PC-9 (cell line): ENCODE results near the gene CTSH. TPM values are rescaled to one million over a fixed set of nuclear protein-coding genes. Genes with fewer than 3 reads are reported as not detected.

Source experiments
- BruUV-seq: library from RNA; stranded (reverse); fragments of 400-500 nt; replicated peaks from 2 replicates; lab custom pipeline; 2021; lab: Mats Ljungman, UMichigan
- CTCF ChIA-PET: fragments of 300-600 bp; sonication (Branson Sonifier 250); formaldehyde crosslinking; loops from one replicate; lab custom pipeline; 2022; ENCODE audit warnings: antibody characterized with exemption; lab: Charles Lee
- POLR2A ChIA-PET: fragments of 300-600 bp; sonication (Branson Sonifier 250); formaldehyde crosslinking; loops from one replicate; lab custom pipeline; 2022; ENCODE audit warnings: antibody characterized with exemption; ENCODE audit not compliant: unreplicated experiment; lab: Charles Lee
- DNase-seq, 2 experiments: peaks; one replicate each; pipeline versions ENCODE4 v3.0.0 to v3.0.0-alpha.2; 2015 to 2022; ENCODE audit warnings: mixed read lengths in 1 of 2
- H2AFZ ChIP-seq: fragments of 200-600 bp; sonication (generic); 2 replicates; pipeline ENCODE4 v1.8.1; 2017; ENCODE audit warnings: antibody characterized with exemption
- H3F3A ChIP-seq: fragments of 200-600 bp; sonication (generic); 2 replicates; pipeline ENCODE4 v1.8.1; 2017; ENCODE audit warnings: antibody characterized with exemption, mild to moderate bottlenecking, low read depth; ENCODE audit not compliant: insufficient read depth
- H3K27ac ChIP-seq: fragments of 200-600 bp; sonication (generic); 2 replicates; pipeline ENCODE4 v1.6.1; 2016; ENCODE audit warnings: mixed run types
- H3K27me3 ChIP-seq: fragments of 200-600 bp; sonication (generic); 2 replicates; pipeline ENCODE4 v1.6.1; 2016; ENCODE audit warnings: low read depth, mixed run types; ENCODE audit not compliant: insufficient read depth
- H3K36me3 ChIP-seq: fragments of 200-600 bp; sonication (generic); 2 replicates; pipeline ENCODE4 v1.6.1; 2016; ENCODE audit warnings: low read depth, mixed run types
- H3K4me1 ChIP-seq: fragments of 200-600 bp; sonication (generic); replicated peaks from 2 replicates; pipeline ENCODE4 v1.6.1; 2016; ENCODE audit warnings: mixed run types; ENCODE audit not compliant: insufficient read depth
- H3K4me2 ChIP-seq: fragments of 200-600 bp; sonication (generic); 2 replicates; pipeline ENCODE4 v1.6.1; 2017; ENCODE audit warnings: mixed run types
- H3K4me3 ChIP-seq: fragments of 200-600 bp; sonication (generic); 2 replicates; pipeline ENCODE4 v1.6.1; 2016; ENCODE audit warnings: mixed run types
- H3K79me2 ChIP-seq: fragments of 200-600 bp; sonication (generic); 2 replicates; pipeline ENCODE4 v1.6.1; 2017; ENCODE audit warnings: low read depth, mixed run types
- H3K9me2 ChIP-seq: fragments of 200-600 bp; sonication (generic); 2 replicates; pipeline ENCODE4 v1.8.1; 2017; ENCODE audit warnings: mild to moderate bottlenecking; ENCODE audit not compliant: insufficient read depth
- H3K9me3 ChIP-seq: fragments of 200-600 bp; sonication (generic); 2 replicates; pipeline ENCODE4 v1.8.1; 2016; ENCODE audit warnings: low read depth; ENCODE audit not compliant: insufficient read depth
- H4K20me1 ChIP-seq: fragments of 200-600 bp; sonication (generic); 2 replicates; pipeline ENCODE4 v1.8.1; 2017; ENCODE audit not compliant: insufficient read depth
- EZH2 ChIP-seq: fragments of 200-600 bp; sonication (generic); IDR thresholded peaks from 2 replicates; pipeline ENCODE4 v1.8.0; 2017; ENCODE audit warnings: antibody characterized with exemption, low read depth
- intact Hi-C: fragments of 100-400 bp; cut with micrococcal nuclease; formaldehyde crosslinking; loops from one replicate; pipeline ENCODE4 v1.10.0; 2022; ENCODE audit not compliant: unreplicated experiment
- total RNA-seq: library from RNA; stranded (reverse); gene quantifications from 2 replicates; pipeline ENCODE4 v1.2.3, GENCODE V29; 2021
- TF ChIP-seq, protein P1 (sequence below): fragments of 200-600 bp; sonication (generic); conservative IDR thresholded peaks from 2 replicates; pipeline ENCODE4 v1.6.1; 2017; ENCODE audit warnings: mixed run types, antibody characterized with exemption, mild to moderate bottlenecking, moderate library complexity

The CTSH gene
- total RNA-seq, 1 experiment from 2014 or later = 101 TPM

DNA sequence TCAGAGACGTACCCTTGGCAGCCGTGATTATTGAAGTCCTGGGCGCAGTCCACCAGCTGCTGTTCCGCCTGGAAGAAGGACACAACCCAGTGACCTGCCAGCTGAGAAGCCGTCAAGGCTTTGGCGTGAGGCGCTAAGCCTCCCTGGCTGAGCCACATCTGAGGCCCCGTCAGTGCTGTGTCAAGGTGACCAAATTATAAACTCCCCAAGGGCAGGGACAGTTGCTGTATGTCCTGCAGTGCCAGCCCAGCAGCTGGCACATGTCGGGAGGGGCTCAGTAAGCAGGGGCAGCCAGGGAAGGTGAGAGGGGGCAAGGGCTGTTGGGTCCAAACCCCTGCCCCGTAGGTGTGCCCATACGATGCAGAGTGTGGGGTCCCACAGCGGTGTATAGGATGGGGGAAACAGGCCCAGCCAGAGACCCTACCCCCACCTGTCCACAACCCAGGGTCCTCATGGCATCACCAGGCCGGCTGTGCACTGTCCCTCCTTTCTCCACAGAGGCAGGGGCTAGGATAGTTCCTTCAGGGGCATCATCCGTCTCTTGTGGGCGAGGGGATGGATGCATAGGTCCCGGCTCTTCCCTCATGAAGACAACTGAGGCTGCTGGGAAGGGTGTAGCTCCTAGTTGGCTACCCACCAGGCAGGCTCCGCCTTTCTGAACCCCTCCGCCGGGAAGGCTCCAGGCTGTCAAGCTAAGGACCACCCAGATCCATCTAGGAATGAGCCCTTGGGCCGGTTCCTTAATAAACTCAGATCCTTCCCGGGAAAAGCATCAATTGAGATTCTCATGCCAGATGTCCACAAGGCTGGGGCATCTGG lies 13.2 kb downstream of the CTSH start:
- intact Hi-C loops = loop anchor here (1.0 to 2.0 kb wide), 3 partner anchors 13 to 239 kb away; partner anchors contain the start of gene CTSH

DNA sequence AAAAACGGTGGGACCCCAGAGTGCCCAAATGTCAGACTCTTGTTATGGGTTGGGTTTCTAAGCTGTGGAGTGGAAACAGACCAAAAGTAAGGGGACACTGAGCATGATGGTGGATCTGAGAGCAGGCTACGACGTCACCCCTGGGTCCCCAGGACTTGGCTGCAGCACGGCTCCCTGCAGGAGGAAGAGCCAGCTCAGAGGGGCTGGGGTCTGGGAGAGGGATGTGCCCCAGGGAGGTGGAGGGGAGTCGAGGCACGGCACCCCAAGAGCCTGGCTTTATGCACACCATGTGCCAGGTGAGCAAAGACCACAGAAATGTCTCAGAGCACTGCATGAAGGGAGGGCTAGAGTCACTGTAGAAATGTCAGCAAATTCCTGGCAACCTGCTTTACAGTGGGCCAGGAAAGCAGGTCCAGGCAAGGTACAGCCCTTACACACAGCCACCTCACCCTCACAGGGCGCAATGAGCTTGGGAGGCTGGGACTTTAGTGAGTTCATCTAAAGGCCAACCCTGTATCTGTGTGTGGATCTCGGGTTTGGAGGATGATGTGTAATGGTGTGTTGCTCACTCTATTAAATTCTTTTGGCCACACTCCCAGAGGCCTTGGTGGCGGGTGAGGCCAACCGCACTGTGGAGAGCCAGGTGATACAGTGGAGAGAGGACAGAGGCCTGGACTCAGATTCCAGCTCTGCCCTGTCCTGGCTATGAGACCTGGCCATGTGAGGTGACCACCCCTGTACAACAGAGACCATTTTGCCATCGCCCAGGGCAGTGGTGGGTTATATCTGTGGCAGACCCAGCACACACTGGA lies 14.1 kb downstream of the CTSH start:
- H4K20me1 ChIP-seq = no peaks in the 10 kb centered on the region
- ChIA-PET CTCF (interaction anchor here (0.6 to 1.5 kb wide), 3 partner anchors 10 to 254 kb away, joined by 3 to 8 read pairs (median 4); no protein-coding TSS in a partner anchor), POLR2A (interaction anchor here (0.8 kb wide), 1 partner anchor 73 kb away, joined by 6 read pairs; no protein-coding TSS in a partner anchor)
- DNase-seq = peak; percentile 89 to 98
- BruUV-seq = no TSS peak
- peak overlapping the region; percentile 85 for H3K27ac ChIP-seq
- peaks cover 25% of the 10 kb centered on the region for H3F3A ChIP-seq
- H3K36me3 ChIP-seq = no peaks in the 10 kb centered on the region
- TF ChIP-seq, protein P1, sequence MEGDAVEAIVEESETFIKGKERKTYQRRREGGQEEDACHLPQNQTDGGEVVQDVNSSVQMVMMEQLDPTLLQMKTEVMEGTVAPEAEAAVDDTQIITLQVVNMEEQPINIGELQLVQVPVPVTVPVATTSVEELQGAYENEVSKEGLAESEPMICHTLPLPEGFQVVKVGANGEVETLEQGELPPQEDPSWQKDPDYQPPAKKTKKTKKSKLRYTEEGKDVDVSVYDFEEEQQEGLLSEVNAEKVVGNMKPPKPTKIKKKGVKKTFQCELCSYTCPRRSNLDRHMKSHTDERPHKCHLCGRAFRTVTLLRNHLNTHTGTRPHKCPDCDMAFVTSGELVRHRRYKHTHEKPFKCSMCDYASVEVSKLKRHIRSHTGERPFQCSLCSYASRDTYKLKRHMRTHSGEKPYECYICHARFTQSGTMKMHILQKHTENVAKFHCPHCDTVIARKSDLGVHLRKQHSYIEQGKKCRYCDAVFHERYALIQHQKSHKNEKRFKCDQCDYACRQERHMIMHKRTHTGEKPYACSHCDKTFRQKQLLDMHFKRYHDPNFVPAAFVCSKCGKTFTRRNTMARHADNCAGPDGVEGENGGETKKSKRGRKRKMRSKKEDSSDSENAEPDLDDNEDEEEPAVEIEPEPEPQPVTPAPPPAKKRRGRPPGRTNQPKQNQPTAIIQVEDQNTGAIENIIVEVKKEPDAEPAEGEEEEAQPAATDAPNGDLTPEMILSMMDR = no peak
- TF ChIP-seq EZH2 = no peak
- no peak overlapping the region for H2AFZ ChIP-seq
- H3K9me3 ChIP-seq = no peaks in the 10 kb centered on the region
- peak overlapping the region; percentile 63 for H3K4me2 ChIP-seq
- no peaks in the 10 kb centered on the region for H3K27me3 ChIP-seq
- peaks cover 22% of the 10 kb centered on the region for H3K4me1 ChIP-seq
- no peak overlapping the region for H3K4me3 ChIP-seq
- no peaks in the 10 kb centered on the region for H3K79me2 ChIP-seq
- intact Hi-C loops = loop anchor here (1.0 to 2.0 kb wide), 3 partner anchors 14 to 240 kb away; partner anchors contain the start of gene CTSH
- H3K9me2 ChIP-seq = no peaks in the 10 kb centered on the region

More for the DNA sequence above, 13.2 kb downstream of the CTSH start:
- Histone ChIP-seq H3K9me3 (no peaks in the 10 kb centered on the region), H3K27ac (peak overlapping the region; percentile 71), H4K20me1 (no peaks in the 10 kb centered on the region), H3K4me3 (no peak overlapping the region), H3K27me3 (no peaks in the 10 kb centered on the region), H3K9me2 (no peaks in the 10 kb centered on the region), H3K4me2 (peak overlapping the region; percentile 37; the same call in 1 of the 2 replicates), H3K36me3 (no peaks in the 10 kb centered on the region), H3K4me1 (peaks cover 22% of the 10 kb centered on the region), H3F3A (peaks cover 28% of the 10 kb centered on the region), H2AFZ (no peak overlapping the region), H3K79me2 (no peaks in the 10 kb centered on the region)
- TF ChIP-seq EZH2 = no peak
- TF ChIP-seq, protein P1 = no peak
- DNase-seq = no peak
- ChIA-PET CTCF (interaction anchor here (1.1 to 1.5 kb wide), 2 partner anchors 48 to 253 kb away, joined by 3 to 8 read pairs; no protein-coding TSS in a partner anchor), POLR2A (interaction anchor here (0.8 kb wide), 1 partner anchor 72 kb away, joined by 6 read pairs; no protein-coding TSS in a partner anchor)
- BruUV-seq = no TSS peak
